Keratinocyte (primary cell): Measurements from ENCODE around the gene TRMT10A. TPM values are rescaled to one million over a fixed set of nuclear protein-coding genes. Genes with fewer than 3 reads are reported as not detected.

ENCODE experiments used
- DNase-seq: peaks from one replicate; pipeline ENCODE4 v3.0.0-alpha.2; 2011; ENCODE audit warnings: low read depth, missing footprints, low spot score
- FAIRE-seq: peaks from 2 replicates; lab custom pipeline; 2011; peaks lifted over from hg19 to GRCh38; lab: Jason Lieb, UNC
- H2AFZ ChIP-seq: 2 replicates; pipeline ENCODE4 v1.6.0; 2012; ENCODE audit warnings: low read length, control low read depth, inconsistent platforms; ENCODE audit not compliant: control insufficient read depth
- H3K27ac ChIP-seq: 2 replicates; pipeline ENCODE4 v1.5.1; 2011; ENCODE audit warnings: low read length; ENCODE audit not compliant: control insufficient read depth, insufficient read depth
- H3K27me3 ChIP-seq: 3 replicates; pipeline ENCODE4 v1.6.0; 2011; ENCODE audit warnings: low read length; ENCODE audit not compliant: control insufficient read depth, insufficient read depth; ENCODE audit errors: extremely low read depth
- H3K36me3 ChIP-seq, 2 experiments: 2 replicates in 1 of 2; 3 replicates in 1 of 2; pipeline ENCODE4 v1.5.1; 2011; ENCODE audit warnings: low read length in 2 of 2, mild to moderate bottlenecking in 1 of 2; ENCODE audit not compliant: control insufficient read depth in 2 of 2, insufficient read depth in 2 of 2; ENCODE audit errors: extremely low read depth in 1 of 2
- H3K4me1 ChIP-seq: 3 replicates; pipeline ENCODE4 v1.5.1; 2011; ENCODE audit warnings: low read length; ENCODE audit not compliant: control insufficient read depth, insufficient read depth; ENCODE audit errors: extremely low read depth
- H3K4me2 ChIP-seq: 3 replicates; pipeline ENCODE4 v1.6.0; 2011; ENCODE audit warnings: low read depth, low read length; ENCODE audit not compliant: control insufficient read depth, insufficient read depth; ENCODE audit errors: extremely low read depth
- H3K4me3 ChIP-seq, 3 experiments: fragments of 200-600 bp in 1 of 3; sonication (generic) in 1 of 3; 2 replicates in 2 of 3; 3 replicates in 1 of 3; pipeline ENCODE4 v1.5.1; 2011 to 2016; ENCODE audit warnings: low read length in 3 of 3, mild to moderate bottlenecking in 3 of 3, control low read depth in 2 of 3, inconsistent platforms in 1 of 3, low read depth in 1 of 3, mixed read lengths in 1 of 3, mixed run types in 1 of 3, moderate library complexity in 1 of 3; ENCODE audit not compliant: control insufficient read depth in 2 of 3, insufficient read depth in 2 of 3; ENCODE audit errors: extremely low read depth in 1 of 3
- H3K79me2 ChIP-seq: 2 replicates; pipeline ENCODE4 v1.6.0; 2012; ENCODE audit warnings: low read length; ENCODE audit not compliant: control insufficient read depth, insufficient read depth
- H3K9ac ChIP-seq: 3 replicates; pipeline ENCODE4 v1.6.0; 2011; ENCODE audit warnings: low read length; ENCODE audit not compliant: control insufficient read depth, insufficient read depth; ENCODE audit errors: extremely low read depth
- H3K9me1 ChIP-seq: 3 replicates; pipeline ENCODE4 v1.6.0; 2011; ENCODE audit warnings: low read length; ENCODE audit not compliant: control insufficient read depth, insufficient read depth; ENCODE audit errors: extremely low read depth
- H3K9me3 ChIP-seq: 2 replicates; pipeline ENCODE4 v1.5.1; 2012; ENCODE audit warnings: low read depth, low read length; ENCODE audit not compliant: control insufficient read depth
- H4K20me1 ChIP-seq: 3 replicates; pipeline ENCODE4 v1.6.0; 2011; ENCODE audit warnings: low read length; ENCODE audit not compliant: control insufficient read depth, insufficient read depth; ENCODE audit errors: extremely low read depth
- EZH2 ChIP-seq: IDR thresholded peaks from one replicate; pipeline ENCODE4 v1.6.1; 2012; ENCODE audit warnings: inconsistent platforms, mild to moderate bottlenecking, low read length, moderate library complexity
- dilution Hi-C: fragments of 300-500 bp; cut with MboI; formaldehyde crosslinking; loops from one replicate; pipeline ENCODE4 v1.7.0; 2020; ENCODE audit warnings: low sequenced_read_pairs; ENCODE audit not compliant: extremely low pct_ligation_motif_present
- polyA plus RNA-seq, 5 experiments: library from polyadenylated mRNA; depleted of rRNA in 3 of 5; stranded (reverse) in 3 of 5; stranded (forward) in 1 of 5; unstranded in 1 of 5; fragments of >200 nt; gene quantifications; 1 replicate in 1 of 5; 2 replicates in 3 of 5; 3 replicates in 1 of 5; pipeline versions ENCODE4 v1.2.1 to v1.2.3, GENCODE V29; 2011 to 2012; ENCODE audit warnings: missing spikeins in 2 of 5, low read depth in 1 of 5, low replicate concordance in 1 of 5
- TF ChIP-seq, protein P1 (sequence below), 3 experiments: IDR thresholded peaks in 1 of 3; conservative IDR thresholded peaks in 1 of 3; optimal IDR thresholded peaks in 1 of 3; 2 replicates in 2 of 3; 3 replicates in 1 of 3; pipeline versions ENCODE3 to v1.5.1; 2011; ENCODE audit warnings: low read length in 3 of 3, mild to moderate bottlenecking in 3 of 3, moderate library complexity in 2 of 3, control low read depth in 1 of 3, inconsistent platforms in 1 of 3; ENCODE audit not compliant: insufficient read depth in 2 of 3; ENCODE audit errors: extremely low read depth in 1 of 3

TRMT10A gene
- polyA plus RNA-seq, 1 donor (not counting 4 experiments of a cell fraction or from before 2014, with no cell fraction given): 8.2 TPM

DNA sequence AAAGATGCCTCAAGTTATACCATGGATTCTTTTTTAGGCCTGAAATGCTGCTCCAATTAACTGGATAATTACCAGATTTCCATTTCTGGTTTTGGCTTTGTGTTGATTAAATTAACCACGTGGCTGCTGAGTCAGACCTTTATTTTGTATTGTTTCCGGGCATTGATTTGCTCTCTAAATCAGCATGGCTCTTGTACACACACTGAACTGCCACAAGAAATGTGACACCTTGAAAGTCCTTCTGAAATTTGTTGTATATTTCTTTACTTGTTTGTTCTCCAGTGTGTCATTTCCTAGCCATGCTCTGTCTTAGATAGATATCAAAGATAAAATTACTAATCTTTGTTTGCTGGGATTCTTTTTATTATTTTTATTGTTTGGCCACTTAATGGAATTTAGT lies 22.5 kb upstream of the TRMT10A start:
- no peak for FAIRE-seq
- Histone ChIP-seq H3K9ac (no peak overlapping the region), H3K4me1 (no peaks in the 10 kb centered on the region), H3K27ac (no peak overlapping the region), H3K4me2 (no peak overlapping the region), H2AFZ (no peak overlapping the region), H3K4me3 (no peak overlapping the region), H4K20me1 (no peaks in the 10 kb centered on the region), H3K79me2 (no peaks in the 10 kb centered on the region), H3K9me1 (no peaks in the 10 kb centered on the region), H3K36me3 (no peaks in the 10 kb centered on the region), H3K27me3 (peaks cover 4% of the 10 kb centered on the region), H3K9me3 (no peaks in the 10 kb centered on the region)
- dilution Hi-C loops: no loop called here
- no peak for DNase-seq
- TF ChIP-seq, protein P1, sequence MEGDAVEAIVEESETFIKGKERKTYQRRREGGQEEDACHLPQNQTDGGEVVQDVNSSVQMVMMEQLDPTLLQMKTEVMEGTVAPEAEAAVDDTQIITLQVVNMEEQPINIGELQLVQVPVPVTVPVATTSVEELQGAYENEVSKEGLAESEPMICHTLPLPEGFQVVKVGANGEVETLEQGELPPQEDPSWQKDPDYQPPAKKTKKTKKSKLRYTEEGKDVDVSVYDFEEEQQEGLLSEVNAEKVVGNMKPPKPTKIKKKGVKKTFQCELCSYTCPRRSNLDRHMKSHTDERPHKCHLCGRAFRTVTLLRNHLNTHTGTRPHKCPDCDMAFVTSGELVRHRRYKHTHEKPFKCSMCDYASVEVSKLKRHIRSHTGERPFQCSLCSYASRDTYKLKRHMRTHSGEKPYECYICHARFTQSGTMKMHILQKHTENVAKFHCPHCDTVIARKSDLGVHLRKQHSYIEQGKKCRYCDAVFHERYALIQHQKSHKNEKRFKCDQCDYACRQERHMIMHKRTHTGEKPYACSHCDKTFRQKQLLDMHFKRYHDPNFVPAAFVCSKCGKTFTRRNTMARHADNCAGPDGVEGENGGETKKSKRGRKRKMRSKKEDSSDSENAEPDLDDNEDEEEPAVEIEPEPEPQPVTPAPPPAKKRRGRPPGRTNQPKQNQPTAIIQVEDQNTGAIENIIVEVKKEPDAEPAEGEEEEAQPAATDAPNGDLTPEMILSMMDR (optimal IDR thresholded peaks at IDR 0.05 in 1 of 3, IDR thresholded peaks at IDR 0.05 in 1 of 3, conservative IDR thresholded peaks at IDR 0.05 in 1 of 3; ENCODE audit: extremely low read depth in 1 of 3, insufficient read depth in 2 of 3, low read length in 3 of 3): no peak
- TF ChIP-seq EZH2: no peak

DNA sequence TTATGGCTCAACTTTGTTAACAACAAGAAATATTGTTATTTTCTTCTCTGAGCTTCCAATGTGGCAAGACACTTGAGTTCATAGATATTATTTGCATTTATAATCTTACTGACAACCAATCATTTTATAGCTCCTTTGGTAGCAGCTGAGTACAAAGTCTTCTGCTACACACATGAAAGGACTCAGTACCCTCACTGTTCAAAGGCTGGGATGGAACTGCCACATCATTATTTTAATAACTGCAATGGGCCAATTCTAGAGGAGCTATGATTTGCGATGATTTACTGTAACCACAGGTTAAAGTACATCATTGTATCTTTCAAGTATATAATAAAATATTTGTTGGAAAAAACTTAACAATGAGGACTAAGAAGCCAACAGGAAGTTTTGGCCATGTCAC lies 21.7 kb upstream of the TRMT10A start:
- Histone ChIP-seq H3K9me1 (no peaks in the 10 kb centered on the region), H3K4me3 (no peak overlapping the region), H3K4me2 (no peak overlapping the region), H4K20me1 (no peaks in the 10 kb centered on the region), H3K9ac (no peak overlapping the region), H3K27me3 (peaks cover 4% of the 10 kb centered on the region), H3K27ac (no peak overlapping the region), H3K79me2 (no peaks in the 10 kb centered on the region), H3K4me1 (no peaks in the 10 kb centered on the region), H3K9me3 (no peaks in the 10 kb centered on the region), H2AFZ (no peak overlapping the region), H3K36me3 (no peaks in the 10 kb centered on the region)
- FAIRE-seq (no peak), DNase-seq (no peak)
- TF ChIP-seq, protein P1 (optimal IDR thresholded peaks at IDR 0.05 in 1 of 3, IDR thresholded peaks at IDR 0.05 in 1 of 3, conservative IDR thresholded peaks at IDR 0.05 in 1 of 3; ENCODE audit: extremely low read depth in 1 of 3, insufficient read depth in 2 of 3, low read length in 3 of 3): no peak
- no peak for TF ChIP-seq EZH2
- dilution Hi-C loops: no loop called here
